Fibroblast of mammary gland (primary cell): ENCODE measurements around the gene SUPT3H.

Experiments
- DNase-seq: peaks from one replicate; pipeline ENCODE4 v3.0.0-alpha.2; 2010; ENCODE audit warnings: low read depth
- H3K4me3 ChIP-seq: 2 replicates; pipeline ENCODE4 v1.5.1; 2011; ENCODE audit warnings: low read depth, mild to moderate bottlenecking, low read length, moderate library complexity; ENCODE audit not compliant: control insufficient read depth
- TF ChIP-seq, protein P1 (sequence below): conservative IDR thresholded peaks from 2 replicates; pipeline ENCODE4 v1.5.1; 2011; ENCODE audit warnings: low read depth, low read length, inconsistent platforms; ENCODE audit not compliant: control insufficient read depth, insufficient read depth

The SUPT3H gene

DNA sequence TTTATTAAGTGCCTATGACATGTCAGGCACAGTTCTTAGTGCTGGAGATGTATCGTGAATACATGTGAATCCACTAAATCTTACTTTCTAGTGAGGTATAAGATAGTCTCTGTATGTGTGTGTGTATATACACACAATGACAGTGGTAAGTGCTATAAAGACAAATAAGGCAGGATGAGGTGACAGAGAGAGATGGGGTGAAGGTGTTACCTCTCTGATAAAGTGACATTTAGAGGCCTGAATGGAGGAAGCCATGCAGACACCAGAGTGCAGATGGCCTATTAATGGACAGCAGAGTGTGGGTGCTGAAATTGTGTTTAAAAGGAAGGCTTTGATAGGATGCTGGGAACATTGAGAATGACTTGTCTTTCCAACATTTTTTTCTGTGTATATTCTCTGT lies 535.9 kb downstream of the SUPT3H start:
- TF ChIP-seq, protein P1, sequence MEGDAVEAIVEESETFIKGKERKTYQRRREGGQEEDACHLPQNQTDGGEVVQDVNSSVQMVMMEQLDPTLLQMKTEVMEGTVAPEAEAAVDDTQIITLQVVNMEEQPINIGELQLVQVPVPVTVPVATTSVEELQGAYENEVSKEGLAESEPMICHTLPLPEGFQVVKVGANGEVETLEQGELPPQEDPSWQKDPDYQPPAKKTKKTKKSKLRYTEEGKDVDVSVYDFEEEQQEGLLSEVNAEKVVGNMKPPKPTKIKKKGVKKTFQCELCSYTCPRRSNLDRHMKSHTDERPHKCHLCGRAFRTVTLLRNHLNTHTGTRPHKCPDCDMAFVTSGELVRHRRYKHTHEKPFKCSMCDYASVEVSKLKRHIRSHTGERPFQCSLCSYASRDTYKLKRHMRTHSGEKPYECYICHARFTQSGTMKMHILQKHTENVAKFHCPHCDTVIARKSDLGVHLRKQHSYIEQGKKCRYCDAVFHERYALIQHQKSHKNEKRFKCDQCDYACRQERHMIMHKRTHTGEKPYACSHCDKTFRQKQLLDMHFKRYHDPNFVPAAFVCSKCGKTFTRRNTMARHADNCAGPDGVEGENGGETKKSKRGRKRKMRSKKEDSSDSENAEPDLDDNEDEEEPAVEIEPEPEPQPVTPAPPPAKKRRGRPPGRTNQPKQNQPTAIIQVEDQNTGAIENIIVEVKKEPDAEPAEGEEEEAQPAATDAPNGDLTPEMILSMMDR, result no peak
- no peak for DNase-seq
- H3K4me3 ChIP-seq, result no peak overlapping the region

DNA sequence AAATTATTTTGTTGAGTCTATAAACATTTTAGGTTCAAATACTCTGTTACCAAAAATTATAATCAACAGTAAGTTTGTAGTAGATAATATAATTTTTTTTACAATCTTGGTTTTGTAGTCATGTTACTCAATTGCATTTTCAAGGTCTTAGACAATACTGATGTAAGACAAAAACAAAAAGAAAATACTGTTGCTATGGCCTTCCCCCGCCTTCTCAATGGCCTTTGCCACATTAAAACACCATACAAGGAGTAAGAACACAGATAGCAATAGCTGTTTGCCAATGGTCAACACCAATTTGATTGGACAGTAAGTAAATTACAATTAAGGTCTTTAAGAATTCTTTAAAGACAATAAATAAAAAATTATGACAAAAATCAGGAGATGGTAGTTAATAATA lies 540.0 kb downstream of the SUPT3H start:
- no peak for DNase-seq
- H3K4me3 ChIP-seq, result no peak overlapping the region
- TF ChIP-seq, protein P1, result no peak

DNA sequence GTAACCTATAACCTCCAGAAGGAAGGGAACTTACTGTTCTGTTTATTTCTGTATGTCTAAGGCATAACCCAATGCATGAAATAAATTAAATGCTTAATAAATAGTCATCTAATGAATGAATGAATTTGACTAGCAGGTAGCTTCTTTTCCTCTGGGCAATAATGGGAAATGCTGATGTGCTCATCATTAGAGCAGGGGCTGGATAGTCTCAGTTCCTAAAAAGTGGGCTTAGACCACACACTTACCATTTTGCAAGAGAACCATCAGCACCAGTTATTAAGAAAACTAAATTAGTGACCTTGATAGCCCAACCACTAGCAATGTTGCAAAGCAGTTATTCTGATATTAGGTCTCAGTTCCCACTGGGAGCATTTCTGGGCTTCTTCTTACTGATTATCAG lies 540.5 kb downstream of the SUPT3H start:
- DNase-seq, result no peak
- no peak overlapping the region for H3K4me3 ChIP-seq
- TF ChIP-seq, protein P1, result no peak

DNA sequence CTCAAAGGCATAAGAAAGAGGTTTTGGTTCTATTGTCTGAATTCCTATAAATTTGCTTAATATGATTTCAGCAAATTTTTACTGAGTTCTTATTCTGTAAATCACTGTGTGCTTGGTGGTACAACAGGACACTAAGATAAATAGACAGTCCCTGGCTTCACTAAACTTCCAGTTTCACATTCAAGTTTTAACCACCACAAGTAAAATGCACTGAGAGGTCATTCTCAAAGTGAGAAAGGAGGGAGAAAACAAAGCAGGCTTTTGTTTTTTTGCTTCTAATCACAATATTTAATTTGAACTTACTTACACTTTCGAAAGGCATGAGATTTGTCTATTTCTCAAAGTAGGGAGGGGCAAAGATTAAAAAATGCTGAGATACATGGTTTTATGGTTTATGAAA lies 544.5 kb downstream of the SUPT3H start:
- H3K4me3 ChIP-seq, result no peak overlapping the region
- TF ChIP-seq, protein P1, result no peak
- DNase-seq, result no peak

DNA sequence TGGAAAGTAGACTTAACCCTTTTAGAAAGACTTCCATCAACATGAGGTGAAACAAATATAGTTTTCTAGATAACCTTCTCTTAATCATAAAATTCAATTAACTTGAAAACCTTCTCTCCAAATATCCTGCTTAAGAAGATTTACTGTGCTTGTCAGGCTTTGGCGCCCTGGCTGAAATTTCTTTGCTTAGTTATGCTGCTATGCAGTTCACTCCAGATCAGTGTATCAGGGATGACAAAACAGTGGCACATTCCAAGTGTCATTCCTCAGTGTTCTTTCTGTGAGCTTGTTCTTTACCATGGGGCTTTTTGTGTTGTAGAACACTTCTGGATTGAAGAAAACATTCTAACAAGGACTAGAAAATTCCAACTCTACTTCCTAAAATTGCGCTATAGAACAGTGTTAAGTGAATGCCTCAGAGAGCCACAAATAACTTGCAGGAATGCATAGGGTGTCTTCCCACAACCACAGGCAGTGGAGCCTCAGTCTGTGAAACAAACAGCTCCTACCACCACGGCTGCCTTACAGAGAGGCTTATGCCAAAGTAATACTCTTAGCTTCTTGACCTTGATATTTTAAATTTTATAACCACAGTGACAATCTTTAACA lies 546.6 kb downstream of the SUPT3H start:
- DNase-seq, result no peak
- H3K4me3 ChIP-seq, result no peak overlapping the region
- TF ChIP-seq, protein P1, result no peak

DNA sequence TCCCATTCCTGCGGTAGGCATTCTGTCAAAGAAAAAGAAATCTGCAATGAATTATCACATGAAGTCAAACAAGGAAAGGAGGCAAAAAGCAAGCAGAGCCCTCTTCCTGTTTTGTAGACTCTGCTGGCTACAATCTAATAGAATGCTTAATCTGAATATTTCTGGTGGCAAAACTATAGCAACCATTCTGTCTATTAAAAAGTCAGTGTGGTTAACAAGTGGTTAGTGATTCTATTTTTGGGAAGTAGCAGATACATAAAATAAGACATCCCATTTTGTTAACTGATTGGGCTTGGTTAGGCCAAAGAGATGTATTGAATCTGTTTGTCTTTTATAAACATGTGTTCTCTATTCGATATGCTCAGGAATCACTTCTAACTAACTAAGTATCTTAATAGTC lies 547.9 kb downstream of the SUPT3H start:
- no peak for DNase-seq
- no peak overlapping the region for H3K4me3 ChIP-seq
- TF ChIP-seq, protein P1, result no peak

DNA sequence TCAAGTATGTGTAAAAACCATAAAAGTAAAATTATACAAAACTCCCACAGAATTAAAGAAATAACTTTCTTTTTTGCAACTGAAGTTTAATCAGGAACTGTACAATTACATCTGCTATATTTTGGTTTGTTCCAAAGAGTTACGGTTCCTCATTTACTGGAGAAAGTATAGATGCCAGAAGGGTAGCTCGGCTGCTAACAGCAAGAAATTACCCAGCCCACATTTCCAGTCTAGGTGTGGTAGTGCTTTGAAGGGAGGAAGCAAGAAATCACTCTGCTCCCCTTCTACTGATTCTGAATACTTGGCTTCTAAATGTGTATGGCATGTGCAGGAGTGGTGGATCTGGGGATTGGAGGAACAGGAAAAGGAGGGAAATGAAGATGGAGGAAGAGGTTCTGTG lies 549.0 kb downstream of the SUPT3H start:
- H3K4me3 ChIP-seq, result no peak overlapping the region
- TF ChIP-seq, protein P1, result no peak
- DNase-seq, result no peak
